Neuron (in vitro differentiated cells): ENCODE data around the gene SLC12A2.

Experiments
- H2AFZ ChIP-seq: one replicate; pipeline ENCODE4 v1.6.1; 2013; ENCODE audit warnings: low read depth, mild to moderate bottlenecking, inconsistent platforms, low read length, moderate library complexity
- H3K27me3 ChIP-seq: one replicate; pipeline ENCODE4 v1.6.1; 2013; ENCODE audit warnings: low read length; ENCODE audit not compliant: insufficient read depth
- H3K36me3 ChIP-seq: one replicate; pipeline ENCODE4 v1.6.1; 2013; ENCODE audit warnings: low read length; ENCODE audit not compliant: insufficient read depth
- H3K4me1 ChIP-seq: one replicate; pipeline ENCODE4 v1.6.1; 2013; ENCODE audit warnings: low read length; ENCODE audit not compliant: insufficient read depth
- H3K4me3 ChIP-seq: 2 replicates; pipeline ENCODE4 v1.5.1; 2013; ENCODE audit warnings: mild to moderate bottlenecking, low read length, moderate library complexity
- H3K9me3 ChIP-seq: one replicate; pipeline ENCODE4 v1.6.1; 2013; ENCODE audit warnings: low read length

Gene SLC12A2

DNA sequence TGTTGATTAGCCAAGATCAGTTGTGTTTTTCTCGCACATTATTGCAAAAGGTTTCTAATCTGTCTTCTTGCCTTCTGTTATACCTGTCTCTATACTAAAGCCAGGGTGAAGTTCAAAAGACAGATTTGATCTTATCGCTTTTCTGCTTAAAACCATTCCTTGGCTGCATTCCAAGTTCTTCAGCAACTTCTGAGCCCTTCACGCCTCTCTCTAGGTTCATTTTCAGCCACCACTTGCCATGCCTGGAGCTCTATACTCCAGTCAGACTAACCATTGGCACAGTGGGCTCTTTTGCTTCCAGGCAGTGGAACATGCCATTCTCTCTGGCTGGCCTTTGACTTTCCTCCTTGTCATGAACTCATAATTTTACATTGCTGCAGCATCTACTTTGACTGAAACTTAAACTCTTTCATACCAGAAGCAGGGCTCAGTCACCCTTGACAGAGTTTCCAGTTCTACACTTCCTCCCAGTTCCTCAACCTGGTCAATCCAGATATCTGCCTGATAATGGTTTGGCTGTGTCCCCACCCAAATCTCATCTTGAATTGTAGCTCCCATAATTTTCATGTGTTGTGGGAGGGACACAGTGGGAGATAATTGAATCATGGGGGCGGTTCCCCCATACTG, 114.4 kb downstream of the SLC12A2 start:
- no peaks in the 10 kb centered on the region for H3K27me3 ChIP-seq
- no peaks in the 10 kb centered on the region for H3K9me3 ChIP-seq
- no peak overlapping the region for H3K4me3 ChIP-seq
- no peaks in the 10 kb centered on the region for H3K4me1 ChIP-seq
- H2AFZ ChIP-seq, result no peak overlapping the region
- H3K36me3 ChIP-seq, result no peaks in the 10 kb centered on the region

DNA sequence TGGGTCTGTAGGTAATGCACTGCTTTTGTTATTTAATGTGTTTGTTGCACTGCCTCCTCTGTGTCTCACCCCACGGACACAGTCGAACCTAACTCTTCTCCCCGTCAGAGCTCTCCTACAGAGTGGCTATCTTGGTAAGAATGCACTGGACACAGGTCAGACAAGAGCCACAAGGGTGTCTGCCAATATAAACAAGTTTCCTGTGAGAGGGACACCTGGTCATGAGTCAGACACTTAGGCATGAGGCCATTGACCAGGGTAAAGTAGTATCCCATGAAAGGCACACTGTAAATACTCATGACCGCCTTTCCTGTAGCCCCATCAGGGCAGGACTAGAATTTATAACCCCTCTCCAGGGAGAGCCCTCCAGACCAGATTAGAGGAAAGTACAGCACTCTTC, 115.5 kb downstream of the SLC12A2 start:
- Histone ChIP-seq H3K36me3 (no peaks in the 10 kb centered on the region), H3K4me1 (no peaks in the 10 kb centered on the region), H3K9me3 (no peaks in the 10 kb centered on the region), H2AFZ (no peak overlapping the region), H3K27me3 (no peaks in the 10 kb centered on the region), H3K4me3 (no peak overlapping the region)

DNA sequence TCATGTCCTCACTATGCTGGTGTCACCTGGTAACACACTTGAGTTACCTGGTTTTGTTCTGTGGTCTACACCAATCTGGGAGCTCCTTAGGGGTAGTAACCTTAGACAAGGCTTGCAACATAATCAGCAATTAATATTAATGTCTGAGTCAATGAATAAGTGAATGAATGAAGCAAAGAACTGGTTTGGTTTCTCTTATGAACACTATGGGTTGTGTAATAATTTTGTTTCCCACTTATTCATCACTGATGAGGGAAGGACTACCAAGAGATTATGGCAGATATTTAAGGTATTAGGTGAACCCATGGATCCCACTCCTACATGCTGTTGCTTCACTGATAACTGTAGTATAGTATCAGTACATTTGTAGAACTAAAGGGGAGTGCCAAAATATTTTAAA, 116.0 kb downstream of the SLC12A2 start:
- Histone ChIP-seq H3K27me3 (no peaks in the 10 kb centered on the region), H3K4me1 (no peaks in the 10 kb centered on the region), H3K4me3 (no peak overlapping the region), H3K36me3 (no peaks in the 10 kb centered on the region), H3K9me3 (no peaks in the 10 kb centered on the region), H2AFZ (no peak overlapping the region)

DNA sequence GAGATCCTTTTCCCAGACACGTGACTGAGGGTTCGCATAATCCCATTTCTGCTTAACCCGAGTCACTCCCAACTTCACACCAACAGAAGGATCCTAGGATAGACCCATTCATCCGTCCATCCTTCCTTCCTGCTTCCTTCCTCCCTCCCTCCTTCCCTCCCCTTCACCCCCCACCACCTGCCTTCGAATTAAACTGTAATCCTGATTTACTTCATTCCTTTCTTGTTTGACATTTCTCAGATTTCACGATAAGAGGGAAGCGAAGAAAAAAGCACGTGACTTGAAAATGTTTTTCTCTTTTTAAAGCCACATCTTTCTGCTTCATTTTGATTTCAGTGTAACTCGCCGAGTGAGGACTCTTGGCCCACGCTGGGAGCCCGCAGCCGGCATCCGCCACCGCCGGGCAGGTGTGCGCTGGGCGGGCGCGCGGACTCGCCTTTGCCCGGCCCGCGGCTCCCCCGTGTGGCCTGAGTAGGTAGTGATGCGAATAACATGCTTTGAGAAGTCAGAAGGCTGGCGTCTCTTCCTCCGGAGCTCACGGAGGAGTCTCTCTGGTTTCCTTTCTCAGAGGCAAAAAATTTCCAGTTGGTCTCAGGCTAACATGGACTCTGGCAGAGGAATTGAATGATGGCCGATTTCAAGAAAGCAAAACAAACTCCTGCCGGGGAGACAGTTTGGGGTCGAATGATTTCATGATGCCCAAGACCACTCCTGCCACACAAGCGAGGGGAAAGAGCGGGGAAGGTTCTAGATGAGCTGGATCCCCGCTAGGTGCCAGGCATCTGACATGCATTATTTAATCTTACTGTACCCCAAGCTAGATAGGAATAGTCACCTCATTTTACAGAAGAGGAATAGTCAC, 117.7 kb downstream of the SLC12A2 start:
- H3K36me3 ChIP-seq, result no peaks in the 10 kb centered on the region
- H3K4me3 ChIP-seq, result no peak overlapping the region
- H3K27me3 ChIP-seq, result no peaks in the 10 kb centered on the region
- H3K9me3 ChIP-seq, result no peaks in the 10 kb centered on the region
- H2AFZ ChIP-seq, result no peak overlapping the region
- no peaks in the 10 kb centered on the region for H3K4me1 ChIP-seq

DNA sequence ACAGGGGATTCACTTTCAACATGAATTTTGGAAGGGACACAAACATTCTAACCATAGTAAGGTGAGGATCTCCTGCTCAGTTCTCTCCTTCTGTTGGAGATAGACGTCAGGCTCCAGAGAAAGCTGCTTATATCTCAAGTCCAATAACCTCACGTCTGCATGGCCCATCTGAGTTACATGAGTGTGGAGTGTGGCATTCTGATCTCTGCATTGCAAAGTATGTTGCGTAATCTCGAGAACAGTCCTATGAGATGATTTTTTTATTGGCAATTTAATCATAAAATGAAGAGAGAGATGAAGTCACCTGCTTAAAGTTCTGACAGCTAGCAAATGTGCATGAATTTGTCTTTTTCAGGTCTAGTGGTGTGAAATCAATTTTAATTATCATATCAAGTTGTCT, 118.8 kb downstream of the SLC12A2 start:
- H3K9me3 ChIP-seq, result no peaks in the 10 kb centered on the region
- no peaks in the 10 kb centered on the region for H3K27me3 ChIP-seq
- H3K4me1 ChIP-seq, result no peaks in the 10 kb centered on the region
- no peak overlapping the region for H2AFZ ChIP-seq
- H3K36me3 ChIP-seq, result no peaks in the 10 kb centered on the region
- no peak overlapping the region for H3K4me3 ChIP-seq

DNA sequence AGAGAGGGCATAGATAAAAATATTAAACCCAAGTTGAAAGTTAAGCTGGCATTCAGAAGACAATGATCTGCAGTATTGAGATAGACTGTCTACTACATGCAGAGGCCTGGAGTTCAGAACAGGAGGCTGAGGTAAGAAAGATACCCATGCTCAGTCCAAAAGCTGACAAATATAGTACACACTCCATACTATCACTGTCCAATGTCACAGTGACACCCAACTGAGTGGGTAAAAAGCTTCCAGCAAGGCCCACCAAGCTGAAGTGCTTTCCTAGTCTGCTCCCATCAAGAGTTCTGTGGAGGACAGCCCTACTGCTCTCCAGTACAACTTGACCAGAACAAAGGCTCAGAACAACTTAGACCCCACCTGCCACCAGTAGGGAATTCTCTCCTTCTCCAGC, 124.9 kb downstream of the SLC12A2 start:
- no peaks in the 10 kb centered on the region for H3K27me3 ChIP-seq
- H3K36me3 ChIP-seq, result no peaks in the 10 kb centered on the region
- no peak overlapping the region for H3K4me3 ChIP-seq
- peaks cover 4% of the 10 kb centered on the region for H3K4me1 ChIP-seq
- no peak overlapping the region for H2AFZ ChIP-seq
- no peaks in the 10 kb centered on the region for H3K9me3 ChIP-seq

DNA sequence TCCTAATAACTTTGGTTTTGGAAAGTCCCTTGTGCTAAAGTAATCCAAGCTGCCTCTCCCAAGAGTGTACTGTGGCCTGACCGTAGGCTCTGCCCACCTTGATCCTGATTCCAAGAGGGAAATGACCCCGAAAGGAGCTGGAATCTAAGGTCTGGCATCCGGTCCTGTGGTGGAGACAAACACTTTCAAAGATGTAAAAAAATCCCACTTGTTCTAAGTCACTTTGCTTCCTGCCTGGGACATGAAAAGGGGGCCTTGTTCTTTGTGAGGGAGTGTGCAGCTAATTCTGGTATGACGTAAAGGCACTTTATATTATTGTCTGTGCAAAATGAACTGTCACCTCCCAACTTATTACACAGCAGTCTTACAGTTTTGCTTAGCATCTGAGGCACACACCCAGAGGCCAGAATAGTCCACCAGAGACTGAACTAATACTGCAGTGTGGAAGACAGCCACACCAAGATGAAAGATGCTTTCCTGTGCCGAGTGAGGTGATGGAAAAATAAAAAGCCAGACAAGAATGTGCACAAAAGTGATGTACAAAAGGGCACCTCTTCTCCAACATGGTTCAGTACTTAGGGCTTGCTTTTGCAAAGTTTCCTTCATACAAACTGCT, 128.7 kb downstream of the SLC12A2 start:
- Histone ChIP-seq H3K9me3 (no peaks in the 10 kb centered on the region), H3K4me3 (no peak overlapping the region), H2AFZ (no peak overlapping the region), H3K36me3 (no peaks in the 10 kb centered on the region), H3K27me3 (no peaks in the 10 kb centered on the region), H3K4me1 (peaks cover 4% of the 10 kb centered on the region)

DNA sequence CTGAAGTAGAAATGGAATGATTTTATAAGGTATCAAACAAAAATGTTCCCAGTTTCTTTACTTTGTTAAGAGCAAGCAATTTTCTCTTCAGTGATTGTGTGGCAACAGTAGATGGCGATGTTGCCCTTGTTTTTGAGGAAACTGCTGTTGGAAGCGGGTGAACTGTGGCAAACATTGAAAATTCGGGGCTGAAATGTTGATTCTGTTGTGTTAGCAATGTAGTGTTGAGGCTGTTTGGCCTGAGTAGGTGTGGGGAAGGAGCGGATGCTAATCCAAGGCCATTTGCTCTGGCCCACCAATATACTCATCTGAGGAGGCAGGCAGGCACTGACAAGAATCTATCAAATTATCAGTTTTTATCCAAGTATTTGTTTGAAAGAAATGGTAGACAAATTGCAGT, 129.8 kb downstream of the SLC12A2 start:
- Histone ChIP-seq H3K27me3 (no peaks in the 10 kb centered on the region), H3K9me3 (no peaks in the 10 kb centered on the region), H3K36me3 (no peaks in the 10 kb centered on the region), H2AFZ (no peak overlapping the region), H3K4me1 (peaks cover 4% of the 10 kb centered on the region), H3K4me3 (no peak overlapping the region)

DNA sequence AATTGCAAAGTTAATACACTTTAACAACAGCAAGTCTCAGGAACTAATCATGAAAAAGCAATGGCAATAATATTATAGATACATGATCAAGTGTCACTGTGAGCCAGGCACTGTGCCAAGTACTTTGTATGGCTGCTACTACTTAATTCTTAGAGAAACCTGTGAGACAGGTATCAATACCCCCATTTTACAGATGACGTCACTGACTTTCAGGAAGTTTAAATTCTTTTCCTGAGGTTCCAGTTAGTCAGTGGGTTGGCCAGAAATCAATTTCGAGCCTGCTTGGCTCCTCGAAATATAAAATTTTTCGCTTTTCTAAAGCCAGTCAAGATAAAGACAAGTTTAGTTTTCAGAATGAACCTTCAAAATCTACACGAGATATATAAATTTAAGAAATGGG, 130.3 kb downstream of the SLC12A2 start:
- H3K4me1 ChIP-seq, result peaks cover 4% of the 10 kb centered on the region
- no peaks in the 10 kb centered on the region for H3K36me3 ChIP-seq
- no peak overlapping the region for H2AFZ ChIP-seq
- no peak overlapping the region for H3K4me3 ChIP-seq
- H3K9me3 ChIP-seq, result no peaks in the 10 kb centered on the region
- no peaks in the 10 kb centered on the region for H3K27me3 ChIP-seq

DNA sequence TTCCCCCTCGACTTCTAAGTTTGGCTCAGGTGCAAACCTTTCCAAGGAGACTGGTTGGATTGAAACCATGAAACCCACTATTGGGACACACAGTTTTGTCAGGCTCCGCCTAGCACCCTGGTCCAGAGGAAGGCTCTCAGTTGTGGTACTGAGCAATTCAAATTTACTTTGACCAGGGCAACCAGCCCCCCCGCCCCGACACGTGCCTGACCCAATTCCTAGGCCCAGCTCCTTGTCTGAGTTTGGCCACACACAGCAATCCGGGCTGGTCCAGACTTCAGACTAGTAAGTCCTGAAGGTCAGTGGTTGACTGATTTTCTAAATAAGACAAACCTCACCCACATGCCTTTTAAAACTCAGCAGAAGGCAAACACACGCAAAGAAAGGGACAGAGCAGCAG, 132.7 kb downstream of the SLC12A2 start:
- Histone ChIP-seq H3K9me3 (no peaks in the 10 kb centered on the region), H3K4me1 (peaks cover 4% of the 10 kb centered on the region), H2AFZ (no peak overlapping the region), H3K36me3 (no peaks in the 10 kb centered on the region), H3K4me3 (no peak overlapping the region), H3K27me3 (no peaks in the 10 kb centered on the region)

DNA sequence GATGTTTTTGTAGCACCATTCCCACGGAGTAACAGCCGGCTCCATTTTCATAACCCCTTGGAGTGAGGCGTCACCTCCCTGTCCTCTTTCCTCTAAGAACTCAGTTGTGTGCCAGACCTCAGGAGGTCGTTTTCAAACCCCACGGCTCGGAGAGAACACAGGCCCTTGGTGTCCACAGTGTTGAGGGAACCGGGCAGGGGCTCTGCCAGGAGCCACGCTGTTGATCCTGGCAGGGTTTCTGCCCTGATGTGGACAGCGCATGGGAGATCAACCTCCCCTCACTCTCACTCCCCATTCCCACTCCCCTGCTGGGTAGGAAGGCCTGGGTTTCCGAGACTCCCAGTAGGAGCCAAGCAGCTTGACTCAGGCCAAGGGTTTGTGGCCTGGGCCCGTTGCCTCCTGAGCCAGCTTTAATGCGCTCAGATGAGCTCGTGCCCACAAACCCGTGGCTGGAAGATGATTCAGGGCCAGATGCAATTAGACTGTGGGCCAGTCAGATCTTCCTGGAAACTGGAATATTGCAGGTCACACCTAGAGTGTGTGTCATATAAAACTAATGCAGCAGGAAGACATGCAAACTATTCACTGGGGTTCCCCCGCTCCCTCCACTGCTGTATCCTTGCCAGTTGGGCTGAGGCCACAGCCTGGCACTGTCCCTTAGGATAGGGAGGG, 133.4 kb downstream of the SLC12A2 start:
- Histone ChIP-seq H3K36me3 (no peaks in the 10 kb centered on the region), H3K9me3 (no peaks in the 10 kb centered on the region), H3K27me3 (no peaks in the 10 kb centered on the region), H3K4me1 (peaks cover 3% of the 10 kb centered on the region), H2AFZ (no peak overlapping the region), H3K4me3 (no peak overlapping the region)

DNA sequence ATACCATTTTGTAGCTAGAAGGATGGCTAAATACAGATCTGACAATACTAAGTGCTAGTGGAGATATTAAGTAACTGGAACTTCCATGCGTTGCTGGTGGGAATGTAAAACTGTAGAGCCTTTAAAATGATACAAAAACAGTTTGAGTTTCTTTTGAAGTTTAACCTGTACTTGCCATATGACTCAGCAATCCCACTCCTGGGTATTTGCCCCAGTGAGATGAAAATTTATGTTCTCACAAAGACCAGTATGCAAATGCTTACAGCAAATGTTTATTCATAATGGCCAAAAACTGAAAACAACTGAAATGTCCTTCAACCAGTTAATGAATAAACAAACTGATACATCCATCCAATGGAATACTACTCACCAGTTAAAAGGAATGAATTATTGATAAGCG, 137.3 kb downstream of the SLC12A2 start:
- Histone ChIP-seq H3K36me3 (no peaks in the 10 kb centered on the region), H2AFZ (no peak overlapping the region), H3K4me3 (no peak overlapping the region), H3K27me3 (no peaks in the 10 kb centered on the region), H3K4me1 (no peaks in the 10 kb centered on the region), H3K9me3 (no peaks in the 10 kb centered on the region)

DNA sequence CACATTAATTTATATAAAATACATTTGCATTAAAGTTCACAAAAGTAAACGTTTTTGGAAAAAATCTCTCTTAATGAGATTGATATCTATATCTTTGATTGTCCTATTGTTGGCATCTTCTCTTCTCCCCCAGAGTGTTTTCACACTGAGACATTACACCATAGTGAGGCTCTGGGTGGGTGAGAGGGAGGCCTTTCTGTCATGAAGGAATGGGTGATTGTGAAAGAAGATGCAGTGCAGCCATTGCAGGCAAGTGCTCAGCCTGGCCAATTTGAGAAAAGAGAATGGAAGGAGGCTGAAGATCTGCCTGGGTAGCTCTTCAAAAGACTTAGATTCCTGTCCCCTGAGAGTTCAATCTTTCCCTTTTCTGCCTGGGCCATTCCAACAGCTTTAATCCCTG, 140.8 kb downstream of the SLC12A2 start:
- Histone ChIP-seq H3K9me3 (no peaks in the 10 kb centered on the region), H3K4me1 (no peaks in the 10 kb centered on the region), H3K36me3 (no peaks in the 10 kb centered on the region), H3K27me3 (no peaks in the 10 kb centered on the region), H3K4me3 (no peak overlapping the region), H2AFZ (no peak overlapping the region)
